Measurements from ENCODE around the gene CFAP20. TPM values are rescaled to one million over a fixed set of nuclear protein-coding genes. Genes with fewer than 3 reads are reported as not detected.
"Not testable (repeated sequence)": the region's sequence is repeated elsewhere in the genome, so short reads cannot be mapped to it uniquely, and the experiment has no call there.

CFAP20 gene
- total RNA-seq, 4 donors from 2014 or later = 46.6 to 66.6 (median 58.9) TPM

DNA sequence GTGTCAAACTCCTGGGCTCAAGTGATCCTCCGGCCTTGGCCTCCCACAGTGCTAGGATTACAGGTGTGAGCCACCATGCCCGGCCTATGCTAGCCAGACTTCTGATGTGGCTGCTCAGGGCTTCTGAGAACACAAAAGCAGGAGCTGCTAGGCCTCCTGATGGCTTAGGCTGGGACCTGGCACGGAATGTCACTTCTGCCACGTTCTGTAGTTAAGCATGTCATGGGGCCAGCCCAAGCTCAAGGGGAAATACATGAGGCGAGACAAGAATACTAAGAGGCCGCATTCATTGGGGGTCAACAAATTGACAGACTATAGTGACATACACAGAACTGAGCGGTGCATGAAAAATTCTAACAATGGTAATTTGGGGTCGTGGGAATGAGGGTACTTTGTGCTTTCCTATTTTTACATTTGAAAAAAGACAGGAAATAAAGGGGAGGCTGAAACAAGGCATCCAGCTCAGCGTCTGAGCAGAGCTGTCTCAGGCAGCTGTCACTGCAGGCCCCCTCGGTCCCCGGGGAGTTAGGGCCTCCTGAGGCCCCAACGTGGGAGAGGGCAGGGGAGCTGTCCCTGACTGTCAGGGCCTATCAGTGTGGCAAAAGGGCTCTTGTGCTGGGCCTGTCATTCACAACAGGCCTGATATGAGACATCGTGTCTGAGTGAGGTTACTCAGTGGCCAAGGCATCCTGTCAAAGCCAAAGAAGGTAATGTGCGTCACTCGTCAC lies 26.4 kb downstream of the CFAP20 start:
- TF ChIP-seq, protein P1, sequence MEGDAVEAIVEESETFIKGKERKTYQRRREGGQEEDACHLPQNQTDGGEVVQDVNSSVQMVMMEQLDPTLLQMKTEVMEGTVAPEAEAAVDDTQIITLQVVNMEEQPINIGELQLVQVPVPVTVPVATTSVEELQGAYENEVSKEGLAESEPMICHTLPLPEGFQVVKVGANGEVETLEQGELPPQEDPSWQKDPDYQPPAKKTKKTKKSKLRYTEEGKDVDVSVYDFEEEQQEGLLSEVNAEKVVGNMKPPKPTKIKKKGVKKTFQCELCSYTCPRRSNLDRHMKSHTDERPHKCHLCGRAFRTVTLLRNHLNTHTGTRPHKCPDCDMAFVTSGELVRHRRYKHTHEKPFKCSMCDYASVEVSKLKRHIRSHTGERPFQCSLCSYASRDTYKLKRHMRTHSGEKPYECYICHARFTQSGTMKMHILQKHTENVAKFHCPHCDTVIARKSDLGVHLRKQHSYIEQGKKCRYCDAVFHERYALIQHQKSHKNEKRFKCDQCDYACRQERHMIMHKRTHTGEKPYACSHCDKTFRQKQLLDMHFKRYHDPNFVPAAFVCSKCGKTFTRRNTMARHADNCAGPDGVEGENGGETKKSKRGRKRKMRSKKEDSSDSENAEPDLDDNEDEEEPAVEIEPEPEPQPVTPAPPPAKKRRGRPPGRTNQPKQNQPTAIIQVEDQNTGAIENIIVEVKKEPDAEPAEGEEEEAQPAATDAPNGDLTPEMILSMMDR (IDR thresholded peaks at IDR 0.05) = no peak
- no peak for TF ChIP-seq POLR2A (IDR thresholded peaks at IDR 0.05)
- H3K4me3 ChIP-seq (ENCODE audit: low read depth, poor library complexity, severe bottlenecking) = no peak overlapping the region
- 86 to 90% methylated on average over 15 of the region's 15 CpGs for WGBS, 2 donors
- DNase-seq (ENCODE audit: low spot score in 2 of 2) = no peak
- intact Hi-C loops (cut with DNase I; ENCODE audit: low total_unique reads) = no loop called here

- no peak for TF ChIP-seq POLR2A (IDR thresholded peaks at IDR 0.05)
- TF ChIP-seq, protein P1 (IDR thresholded peaks at IDR 0.05) = no peak
- intact Hi-C loops (cut with DNase I; ENCODE audit: low total_unique reads) = no loop called here
Observed at GRCh38 chr16:58099956-58100300, 29.3 kb downstream of the CFAP20 start.

GRCh38 chr16:58099097-58099955 lies 29.9 kb downstream of the CFAP20 start:
- WGBS, 2 donors = 89 to 92% methylated on average over 12 of the region's 12 CpGs
- intact Hi-C loops (cut with DNase I; ENCODE audit: low total_unique reads) = no loop called here
- DNase-seq (ENCODE audit: low spot score in 2 of 2) = no peak
- H3K4me3 ChIP-seq (ENCODE audit: low read depth, poor library complexity, severe bottlenecking) = no peak overlapping the region
- TF ChIP-seq, protein P1 (IDR thresholded peaks at IDR 0.05) = no peak
- TF ChIP-seq POLR2A (IDR thresholded peaks at IDR 0.05) = no peak

More at GRCh38 chr16:58099956-58100300, 29.3 kb downstream of the CFAP20 start:
- 56 to 71% methylated on average over 6 of the region's 6 CpGs for whole genome bisulfite sequencing, 2 donors
- no peak for DNase-seq (ENCODE audit: low spot score in 2 of 2)
- no peak overlapping the region for H3K4me3 ChIP-seq (ENCODE audit: low read depth, poor library complexity, severe bottlenecking)

- 62 to 64% methylated on average over 12 of the region's 12 CpGs for WGBS, 2 donors
- DNase-seq (ENCODE audit: low spot score in 2 of 2) = no peak
- intact Hi-C loops (cut with DNase I; ENCODE audit: low total_unique reads) = no loop called here
- no peak overlapping the region for H3K4me3 ChIP-seq (ENCODE audit: low read depth, poor library complexity, severe bottlenecking)
- TF ChIP-seq, protein P1 (IDR thresholded peaks at IDR 0.05) = no peak
- TF ChIP-seq POLR2A (IDR thresholded peaks at IDR 0.05) = no peak
Observed at GRCh38 chr16:58098207-58099096, 30.7 kb downstream of the CFAP20 start.

- TF ChIP-seq, protein P1 (IDR thresholded peaks at IDR 0.05) = no peak
- TF ChIP-seq POLR2A (IDR thresholded peaks at IDR 0.05) = no peak
- WGBS, 2 donors = 36 to 50% methylated on average over 2 of the region's 2 CpGs
- no peak for DNase-seq (ENCODE audit: low spot score in 2 of 2)
- H3K4me3 ChIP-seq (ENCODE audit: low read depth, poor library complexity, severe bottlenecking) = no peak overlapping the region
- intact Hi-C loops (cut with DNase I; ENCODE audit: low total_unique reads) = no loop called here
Observed at GRCh38 chr16:58096249-58096648, 32.9 kb downstream of the CFAP20 start.

- WGBS, 2 donors = 71 to 73% methylated on average over 6 of the region's 6 CpGs
- intact Hi-C loops (cut with DNase I; ENCODE audit: low total_unique reads); DNase-seq (ENCODE audit: low spot score in 2 of 2); H3K4me3 ChIP-seq (ENCODE audit: low read depth, poor library complexity, severe bottlenecking): not testable (repeated sequence)
Observed at GRCh38 chr16:58095575-58095960, 33.6 kb downstream of the CFAP20 start.
